Epithelial cell of esophagus (primary cell): Measurements from ENCODE around the gene LSS.
"Not testable (repeated sequence)": the region's sequence is repeated elsewhere in the genome, so short reads cannot be mapped to it uniquely, and the experiment has no call there.

Experiments used
- DNase-seq: peaks from one replicate; pipeline ENCODE4 v3.0.0; 2010; ENCODE audit warnings: low read depth
- H3K4me3 ChIP-seq: 2 replicates; pipeline ENCODE4 v1.5.1; 2011; ENCODE audit warnings: mild to moderate bottlenecking, low read length, control low read depth
- CTCF ChIP-seq: IDR thresholded peaks from 2 replicates; pipeline ENCODE4 v1.5.1; 2011; ENCODE audit warnings: low read depth, mild to moderate bottlenecking, low read length, control low read depth, inconsistent platforms; ENCODE audit not compliant: insufficient read depth; ENCODE audit errors: missing control alignments

The LSS gene

GRCh38 chr21:46141767-46142581 lies 86.6 kb downstream of the LSS start:
- no peak for TF ChIP-seq CTCF
- DNase-seq, result no peak
- no peak overlapping the region for H3K4me3 ChIP-seq

GRCh38 chr21:46140352-46141003 lies 88.1 kb downstream of the LSS start:
- H3K4me3 ChIP-seq, result not testable (repeated sequence)
- peak; percentile 5 for DNase-seq

GRCh38 chr21:46139686-46140085 lies 88.9 kb downstream of the LSS start:
- H3K4me3 ChIP-seq, result no peak overlapping the region
- TF ChIP-seq CTCF, result no peak
- no peak for DNase-seq

GRCh38 chr21:46138383-46138970 lies 90.1 kb downstream of the LSS start:
- H3K4me3 ChIP-seq, result no peak overlapping the region
- no peak for TF ChIP-seq CTCF
- no peak for DNase-seq
